HG03432 (cell line): Measurements from ENCODE around the gene PHACTR1.
"Not testable (repeated sequence)": the region's sequence is repeated elsewhere in the genome, so short reads cannot be mapped to it uniquely, and the experiment has no call there.

ENCODE experiments used
- ATAC-seq: cut with Tn5 transposase; IDR thresholded peaks from one replicate; pipeline ENCODE4 v1.9.1; 2021; ENCODE audit warnings: mild to moderate bottlenecking, moderate library complexity; ENCODE audit not compliant: unreplicated experiment

The PHACTR1 gene

DNA sequence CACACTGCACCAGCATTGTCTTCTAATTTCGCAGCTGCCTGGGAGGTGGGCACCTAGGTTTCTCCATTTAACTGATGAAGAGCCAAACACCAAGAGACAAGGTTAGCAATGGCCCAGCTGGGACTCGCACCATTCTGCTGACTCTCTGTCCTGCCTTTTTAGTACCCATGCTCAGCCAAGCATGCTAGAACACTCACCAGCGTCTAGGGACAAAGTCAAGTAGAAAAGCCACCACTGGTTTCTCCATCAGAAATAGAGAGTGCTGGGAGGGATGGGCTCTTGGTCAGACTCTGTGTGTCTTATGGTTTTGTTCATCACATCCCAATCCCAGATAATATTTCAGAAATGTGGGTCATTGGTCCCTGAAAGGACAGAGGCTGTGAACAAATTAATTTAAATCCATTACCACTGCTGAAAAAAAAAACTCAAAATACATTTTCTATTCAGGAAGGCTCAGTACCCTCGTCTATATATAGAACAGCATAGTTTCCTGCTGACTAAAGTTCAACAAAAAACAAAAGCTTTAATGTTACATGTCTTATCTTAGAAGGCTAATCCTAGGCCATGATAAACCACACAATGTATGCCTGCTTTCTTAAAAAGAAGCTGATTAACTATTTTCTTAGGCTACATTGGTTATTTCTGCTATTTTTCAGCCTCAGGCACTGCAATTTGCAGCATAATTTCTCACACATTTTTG is 500.8 kb downstream of the PHACTR1 start:
- peak; percentile 63 for ATAC-seq

DNA sequence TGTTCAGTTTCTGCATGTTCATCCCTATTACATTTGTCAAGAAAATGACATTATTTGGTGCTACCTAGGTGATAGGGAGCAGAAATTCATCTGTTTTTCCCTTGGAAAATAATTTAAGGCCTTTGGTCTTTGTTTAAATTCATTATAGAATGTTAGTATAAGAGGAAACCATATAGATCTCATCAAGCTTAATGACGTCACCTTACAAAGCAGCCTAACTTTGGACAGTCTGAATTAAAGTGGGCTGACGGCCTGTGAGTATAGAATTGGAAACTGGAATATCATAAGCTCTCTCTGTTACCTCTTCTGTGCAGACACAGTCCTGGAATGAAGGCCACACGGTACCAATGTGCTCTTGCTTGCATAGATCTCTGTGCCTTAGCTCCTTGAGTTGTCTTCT is 503.7 kb downstream of the PHACTR1 start:
- ATAC-seq = no peak

DNA sequence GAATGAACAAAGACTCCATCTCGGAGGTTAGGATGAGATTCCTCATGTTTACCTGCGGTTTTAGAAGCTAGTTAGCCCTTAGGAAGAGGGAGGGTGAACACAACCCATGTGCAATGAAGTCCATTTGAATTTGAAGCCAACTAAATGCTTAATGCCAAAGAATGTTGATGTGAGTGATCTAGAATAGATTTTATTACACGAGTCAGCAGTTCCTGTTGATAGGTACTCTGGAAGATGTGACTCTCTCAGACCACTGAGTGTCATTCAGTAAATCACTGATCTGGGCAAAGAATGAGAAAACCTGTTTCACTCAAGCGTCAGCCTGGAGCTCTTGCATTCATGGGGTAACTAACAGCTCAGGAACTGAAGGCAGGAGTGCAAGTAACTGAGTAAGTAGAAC is 505.5 kb downstream of the PHACTR1 start:
- no peak for ATAC-seq

DNA sequence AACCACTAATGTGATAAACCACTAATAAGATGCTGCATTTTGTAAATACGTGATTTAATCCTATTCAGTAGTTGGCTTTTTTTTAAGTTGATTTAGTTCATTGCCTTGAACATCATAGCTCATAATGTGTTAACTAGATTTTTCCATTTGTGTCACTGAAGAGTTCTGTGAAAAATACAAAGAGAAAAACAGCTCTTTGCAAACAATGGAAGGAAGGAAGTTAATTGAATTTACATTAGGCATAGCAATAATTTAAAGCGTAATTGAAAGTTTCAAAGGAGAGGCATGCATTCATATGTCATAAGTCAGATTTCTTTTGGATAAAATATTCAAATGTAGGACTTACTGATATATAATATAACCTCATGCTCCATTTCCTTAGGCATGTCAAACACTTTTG is 509.5 kb downstream of the PHACTR1 start:
- ATAC-seq = no peak

DNA sequence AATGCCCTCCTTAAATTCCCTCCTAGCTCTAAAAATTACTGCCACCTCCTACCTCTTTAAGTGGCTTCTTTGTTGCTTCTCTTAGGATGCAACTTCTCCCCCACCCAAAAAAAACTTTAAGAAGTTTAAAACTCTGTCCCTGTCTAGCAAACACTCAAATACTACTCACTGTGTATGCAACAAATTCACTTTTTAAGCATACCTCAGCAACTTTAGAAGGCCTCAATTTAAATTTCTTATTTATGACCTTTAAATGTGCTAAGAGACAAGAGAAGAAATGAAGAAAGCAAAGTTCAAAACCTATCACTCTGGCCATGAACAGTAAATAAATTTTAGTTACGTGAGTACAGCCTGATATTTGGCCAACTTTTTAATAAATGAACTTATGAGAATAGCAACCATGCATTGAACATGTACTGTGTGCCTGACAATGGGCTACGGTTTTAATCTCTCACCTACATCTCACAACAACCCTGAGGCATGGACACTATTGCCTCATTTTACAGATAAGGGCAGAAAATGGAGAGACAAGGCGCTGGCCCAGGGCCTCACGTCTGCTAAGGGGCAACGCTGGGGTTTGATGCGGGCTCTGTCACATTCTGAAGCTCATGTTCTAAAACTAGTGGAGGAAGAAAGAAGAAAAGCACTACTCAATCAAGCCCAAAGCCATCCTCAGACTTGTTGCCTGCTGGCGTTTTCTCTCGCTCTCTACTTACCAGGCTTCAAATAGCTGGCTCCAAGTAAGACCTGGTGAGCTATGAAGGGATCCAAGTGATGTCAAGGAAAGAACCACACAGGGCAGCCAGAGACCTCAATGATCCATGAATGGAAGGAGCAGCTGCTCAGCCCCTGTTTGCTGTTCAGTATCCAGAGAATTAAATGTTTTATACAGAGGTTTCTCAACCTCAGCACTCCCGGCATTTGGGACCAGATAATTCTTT is 512.0 kb downstream of the PHACTR1 start:
- no peak for ATAC-seq

DNA sequence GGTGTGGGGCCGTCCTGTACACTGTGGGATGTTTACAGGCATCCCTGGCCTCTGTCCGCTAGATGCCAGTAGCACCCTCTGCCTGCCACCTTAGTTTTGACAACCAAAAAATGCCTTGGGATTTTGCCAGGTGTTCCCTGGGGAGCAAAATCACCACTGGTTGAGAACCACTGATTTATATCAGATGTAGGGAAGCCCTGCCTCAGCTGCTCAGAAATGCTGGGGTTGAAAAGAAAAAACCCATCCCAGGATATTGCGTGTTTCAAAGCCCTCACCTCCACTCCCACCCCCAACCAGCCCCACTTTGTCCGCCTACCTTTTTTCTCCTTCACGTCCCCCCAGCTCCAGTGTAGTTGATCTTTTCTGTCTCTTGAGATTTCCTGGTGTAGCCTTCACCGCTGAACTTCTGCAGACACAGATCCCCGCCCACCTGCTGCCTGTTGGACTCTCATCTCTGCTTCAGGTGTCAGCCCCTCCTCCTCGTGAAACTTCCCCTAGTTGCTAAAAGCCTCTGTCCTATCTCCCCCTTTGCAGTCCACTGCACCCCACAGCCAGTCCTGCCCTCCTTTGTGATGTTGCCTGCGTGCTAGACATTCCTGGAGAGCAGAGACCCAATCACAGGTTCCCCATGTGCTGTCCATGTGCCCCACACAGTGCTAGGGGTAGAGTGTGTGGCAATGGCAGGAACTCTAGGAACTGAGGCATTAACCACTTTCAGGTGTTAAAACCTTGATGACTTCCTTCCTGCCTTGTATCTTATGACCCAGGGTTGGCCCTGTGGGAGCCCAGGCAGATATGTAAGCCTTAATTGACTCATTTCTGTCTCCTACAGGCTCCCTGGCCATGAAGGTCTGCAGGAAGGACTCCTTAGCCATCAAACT is 512.9 kb downstream of the PHACTR1 start:
- ATAC-seq = peak; percentile 89

DNA sequence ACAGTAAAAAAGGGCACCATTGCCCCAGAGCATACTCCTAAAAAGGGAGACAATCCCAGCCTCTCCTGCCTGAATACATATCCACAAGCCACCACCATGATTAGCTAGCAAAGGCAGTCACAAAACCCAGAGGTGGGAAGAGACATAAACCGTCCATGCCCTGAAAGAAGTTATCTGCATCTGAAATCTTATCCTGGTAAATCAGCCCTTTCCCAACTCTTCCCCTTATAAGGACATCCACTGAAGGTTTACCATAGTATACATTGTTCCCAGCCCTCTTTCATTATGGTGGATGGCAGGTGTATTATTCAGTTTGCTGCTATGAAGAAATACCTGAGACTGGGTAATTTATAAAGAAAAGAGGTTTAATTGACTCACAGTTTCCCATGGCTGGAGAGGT is 516.5 kb downstream of the PHACTR1 start:
- no peak for ATAC-seq

DNA sequence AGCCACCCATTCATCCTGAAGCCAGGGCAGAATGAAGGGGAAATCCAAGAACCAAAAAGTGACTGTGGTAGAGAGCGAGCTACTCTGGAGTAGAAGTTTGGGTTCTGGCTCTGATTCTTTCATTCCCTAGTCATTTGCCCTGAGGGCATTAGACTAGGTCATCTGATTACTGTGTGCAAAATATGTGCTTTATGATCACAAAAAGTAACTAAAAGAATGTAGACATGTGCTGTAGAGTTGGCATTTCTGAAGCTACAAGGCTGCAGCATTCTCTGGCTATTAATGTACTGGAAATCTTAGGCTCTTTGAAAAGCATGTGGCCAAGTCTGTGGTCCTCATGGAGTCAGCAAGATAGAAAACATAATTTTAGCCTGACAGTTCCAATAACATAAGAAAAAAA is 517.6 kb downstream of the PHACTR1 start:
- ATAC-seq = no peak

DNA sequence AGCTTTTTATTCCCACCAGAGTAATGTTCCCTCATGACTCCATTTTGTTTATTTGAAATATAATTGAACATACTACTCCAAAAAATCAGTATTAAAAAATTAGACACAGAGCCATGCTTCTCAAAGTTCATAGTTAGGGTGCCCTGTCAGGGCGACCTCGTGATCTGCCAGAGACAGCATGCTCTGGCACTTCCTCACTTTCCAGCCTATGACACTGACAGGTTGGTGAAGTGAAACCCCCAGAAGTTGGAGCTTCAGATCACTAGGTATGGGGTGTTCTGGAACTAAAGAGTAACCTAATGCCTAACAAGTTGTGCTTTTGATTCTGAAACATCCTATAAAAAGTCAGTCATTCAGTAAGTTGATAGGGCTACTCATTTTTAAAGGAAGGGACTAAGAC is 518.8 kb downstream of the PHACTR1 start:
- ATAC-seq = no peak

DNA sequence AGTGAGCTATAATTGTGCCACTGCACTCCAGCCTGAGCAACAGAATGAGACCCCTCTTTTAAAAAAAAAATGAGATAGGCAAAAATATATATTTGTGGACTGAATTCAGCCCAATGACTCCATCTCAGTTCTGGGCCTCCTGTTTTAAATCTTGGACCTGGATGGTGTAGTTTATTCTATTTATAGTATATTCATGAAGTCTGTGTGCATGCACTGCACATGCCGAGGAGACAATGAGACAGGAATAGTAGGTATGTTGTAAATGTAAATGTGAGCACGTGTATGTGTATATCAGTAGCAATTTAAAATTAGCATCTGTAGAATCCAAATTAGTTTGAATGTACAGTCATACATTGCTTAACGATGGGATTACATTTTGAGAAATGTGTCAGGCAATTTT is 520.8 kb downstream of the PHACTR1 start:
- no peak for ATAC-seq

DNA sequence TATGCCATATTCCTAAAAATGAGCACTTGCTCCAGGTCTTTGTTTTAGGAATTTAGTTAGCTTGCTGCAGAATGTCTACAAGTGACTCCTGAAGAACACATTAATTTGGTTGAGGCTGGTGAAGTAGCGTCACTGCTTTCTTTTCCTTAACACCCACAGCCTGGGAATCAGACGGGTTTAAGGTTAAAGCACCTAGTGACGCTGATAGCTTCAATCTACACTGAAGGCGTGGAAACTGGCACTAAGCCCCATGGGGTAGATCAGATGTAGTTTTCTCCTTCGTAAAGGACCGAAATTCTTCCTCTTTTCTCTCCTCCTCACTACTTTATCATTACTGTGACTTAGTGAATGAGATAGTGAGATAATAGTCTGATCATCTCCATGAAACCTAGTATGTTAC is 521.5 kb downstream of the PHACTR1 start:
- no peak for ATAC-seq

DNA sequence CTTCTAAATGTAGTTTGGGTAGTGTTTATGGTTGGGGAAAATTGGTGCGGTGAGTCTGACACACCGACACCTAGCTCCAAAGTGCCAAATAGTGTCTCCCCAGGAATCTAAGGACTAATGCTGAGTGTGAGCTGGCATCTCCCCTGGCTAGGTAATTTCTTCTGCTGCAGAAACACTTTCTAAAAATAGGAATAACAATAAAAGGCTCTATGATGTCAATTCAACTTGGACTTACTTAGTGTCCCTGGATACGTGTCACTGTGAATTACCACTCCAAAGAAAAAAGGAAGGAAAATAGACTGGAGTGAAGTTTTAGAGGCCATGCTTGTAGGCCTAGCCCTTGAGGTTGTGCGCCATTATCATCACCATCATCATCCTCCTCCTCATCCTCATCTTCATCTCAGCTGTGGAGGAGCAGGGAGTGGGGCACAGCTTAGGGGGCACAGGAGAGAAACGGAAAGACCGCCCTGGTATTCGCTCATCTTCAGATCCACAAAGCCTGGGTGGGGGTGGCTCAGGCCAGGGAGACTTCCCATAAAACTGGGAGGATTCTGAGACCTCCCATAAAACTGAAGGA is 522.2 kb downstream of the PHACTR1 start:
- no peak for ATAC-seq

DNA sequence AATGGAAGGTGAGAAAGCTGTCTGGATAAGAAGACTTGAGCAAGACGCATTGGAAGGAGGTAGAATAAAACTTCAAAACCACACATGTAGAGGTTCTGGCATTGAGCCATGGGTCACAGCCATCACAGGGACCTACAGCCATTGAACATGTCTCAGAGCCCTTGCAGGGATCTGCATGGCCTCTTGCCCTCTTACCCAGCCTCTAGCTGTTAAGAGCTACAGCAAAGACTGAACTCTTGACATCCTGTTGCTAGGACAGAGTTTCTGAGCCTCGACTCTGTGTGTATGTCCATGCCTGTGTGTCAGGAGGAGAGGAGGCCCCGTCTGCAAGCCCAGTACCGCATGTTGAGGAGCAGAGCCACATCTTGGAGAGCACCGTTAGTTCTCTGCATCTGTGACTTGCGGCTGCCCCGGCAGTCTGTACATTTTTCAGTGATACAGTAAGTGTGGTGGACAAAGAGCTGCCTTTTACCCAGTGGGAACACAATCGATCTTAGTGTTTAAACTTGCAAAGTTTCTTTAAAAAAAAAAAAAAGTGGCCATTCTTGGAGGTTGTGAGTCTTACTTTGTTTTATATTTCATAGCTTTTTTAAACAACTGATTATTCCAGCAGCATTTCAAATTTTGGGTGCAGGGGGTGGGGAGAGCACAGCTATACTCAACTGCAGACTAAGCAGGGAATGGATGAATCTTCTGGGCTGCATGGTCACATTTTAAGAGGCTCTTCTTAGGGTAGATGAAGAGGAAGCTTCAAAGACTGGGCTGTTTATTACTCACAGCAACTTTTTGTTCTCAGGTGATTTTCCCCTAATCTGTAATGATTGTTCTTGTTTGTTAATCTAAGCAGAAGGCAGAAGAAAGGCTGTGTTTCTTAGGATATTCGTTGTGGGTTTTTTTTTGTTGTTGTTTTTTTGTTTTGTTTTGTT is 523.2 kb downstream of the PHACTR1 start:
- ATAC-seq = no peak

DNA sequence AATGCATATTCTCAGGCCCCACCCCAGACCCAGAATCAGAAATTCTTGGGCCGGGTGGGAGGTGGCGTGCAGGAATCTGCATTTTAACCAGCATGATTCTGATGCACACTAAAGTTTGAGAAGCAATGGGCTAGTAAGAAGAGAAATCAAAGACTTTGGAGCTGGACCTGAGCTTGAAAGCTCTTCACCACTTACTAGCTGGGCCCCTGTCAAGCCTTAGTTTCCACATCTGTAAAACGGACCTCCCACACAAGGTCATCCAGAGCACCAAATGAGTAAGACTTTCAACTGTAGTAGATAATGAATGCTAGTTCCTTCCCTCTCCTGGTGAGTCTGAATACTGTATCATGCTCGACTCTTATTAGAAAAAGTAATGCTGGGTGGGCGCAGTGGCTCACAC is 524.8 kb downstream of the PHACTR1 start:
- no peak for ATAC-seq

DNA sequence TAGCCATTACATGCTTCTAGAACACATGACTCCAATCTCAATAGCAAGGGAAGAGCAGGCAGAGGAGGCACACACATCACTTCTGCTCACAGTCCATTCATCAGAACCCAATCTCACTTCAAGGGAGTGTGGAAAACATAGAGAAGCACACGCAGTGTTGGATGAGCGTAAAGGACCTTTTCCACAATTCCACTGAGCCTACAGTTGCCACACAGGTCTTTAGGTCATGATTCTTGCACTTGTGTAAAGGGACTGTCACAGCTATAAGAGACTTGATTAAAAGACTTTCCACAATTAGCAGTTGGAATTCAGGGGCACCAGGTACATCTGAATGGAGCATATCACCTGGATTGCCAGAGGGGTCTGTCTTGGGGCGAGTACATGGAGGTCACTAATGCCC is 525.6 kb downstream of the PHACTR1 start:
- no peak for ATAC-seq

DNA sequence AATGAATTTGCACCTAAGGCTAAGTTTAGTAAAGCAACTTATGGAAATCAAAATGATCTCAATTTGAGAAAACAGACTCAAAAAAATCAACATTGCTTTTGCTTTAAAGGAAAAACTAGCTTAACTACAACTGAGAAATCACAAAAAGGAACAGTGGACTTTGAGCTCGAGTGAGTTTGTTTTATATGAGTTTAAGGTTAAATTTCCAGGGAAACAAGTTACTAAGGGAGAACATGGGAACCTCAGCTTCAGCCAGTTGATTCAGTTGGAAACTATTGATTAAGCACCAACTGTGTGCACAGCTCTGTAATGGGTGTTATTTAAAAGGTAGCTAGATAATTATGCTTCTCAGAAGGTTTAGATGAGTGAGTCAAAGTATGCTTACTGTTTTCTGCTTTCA is 526.0 kb downstream of the PHACTR1 start:
- ATAC-seq = no peak

DNA sequence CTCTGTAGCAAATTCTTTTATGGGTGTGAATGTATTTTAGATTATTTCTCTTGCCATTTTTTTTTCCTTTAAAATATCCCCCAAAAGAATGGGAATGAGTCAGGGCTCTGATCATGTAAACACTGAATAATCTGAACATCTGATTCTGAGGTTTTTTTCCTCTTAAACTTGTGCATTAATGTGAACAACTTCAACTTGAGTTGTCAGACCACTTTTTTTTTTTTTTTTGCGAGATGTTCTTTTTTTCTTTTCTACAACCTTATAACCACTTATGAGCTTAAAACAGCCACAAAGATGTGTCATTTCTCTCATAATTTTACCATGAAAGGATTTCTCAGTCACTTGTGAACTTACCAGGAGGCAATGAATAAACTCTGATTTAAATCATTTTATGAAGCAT is 526.5 kb downstream of the PHACTR1 start:
- ATAC-seq = no peak

DNA sequence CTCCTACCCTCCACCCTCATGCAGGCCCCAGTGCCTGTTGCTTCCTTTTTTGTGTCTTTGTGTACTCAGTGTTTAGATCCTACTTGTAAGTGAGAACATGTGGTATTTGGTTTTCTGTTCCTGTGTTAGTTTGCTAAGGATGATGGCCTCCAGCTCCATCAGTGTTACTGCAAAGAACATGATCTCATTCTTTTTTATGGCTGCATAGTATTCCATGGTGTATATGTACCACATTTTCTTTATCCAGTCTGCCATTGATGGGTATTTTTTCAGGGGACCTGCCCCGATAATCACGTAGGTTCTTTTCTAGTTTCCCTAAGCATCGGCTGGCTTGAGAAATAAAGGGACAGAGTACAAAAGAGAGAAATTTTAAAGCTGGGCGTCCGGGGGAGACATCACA is 527.2 kb downstream of the PHACTR1 start:
- not testable (repeated sequence) for ATAC-seq

DNA sequence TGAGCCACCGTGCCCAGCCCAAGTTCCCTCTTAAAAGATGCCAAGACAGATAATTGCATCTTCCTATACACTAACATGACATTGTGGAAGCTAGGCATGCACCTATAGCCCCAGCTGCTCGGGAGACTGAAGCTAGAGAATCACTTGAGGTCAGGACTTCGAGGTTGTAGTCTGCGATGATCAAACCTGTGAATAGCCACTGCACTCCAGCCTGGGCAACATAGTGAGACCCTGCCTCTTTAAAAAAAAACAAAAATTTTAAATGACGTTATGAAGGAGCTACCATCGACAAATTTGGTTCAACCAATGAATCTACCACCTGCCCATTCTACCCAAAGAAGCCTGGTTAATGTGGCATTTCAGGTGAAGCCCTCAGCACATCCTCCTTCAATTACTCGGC is 531.1 kb downstream of the PHACTR1 start:
- ATAC-seq = no peak

DNA sequence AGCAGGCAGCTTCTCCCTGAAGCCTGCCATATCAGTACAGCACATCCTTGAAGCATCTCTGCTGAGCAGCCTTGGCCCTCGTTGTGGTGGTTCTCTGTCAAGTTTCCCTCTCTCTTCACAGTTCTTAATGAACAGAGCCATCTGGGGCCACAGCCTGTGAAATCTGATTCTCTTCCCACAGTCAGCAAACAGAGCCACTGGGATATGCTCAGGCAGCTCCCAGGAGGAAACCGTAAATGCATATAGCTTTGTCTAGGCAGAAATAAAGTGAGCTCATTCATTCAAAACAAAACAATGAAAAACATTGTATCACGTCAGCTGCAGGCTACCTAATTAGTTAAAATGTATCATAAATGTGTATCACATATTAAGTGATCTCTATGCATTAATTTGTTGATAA is 531.5 kb downstream of the PHACTR1 start:
- no peak for ATAC-seq
